HepG2 (cell line): ENCODE data around the gene CNPY4. TPM values are rescaled to one million over a fixed set of nuclear protein-coding genes. Genes with fewer than 3 reads are reported as not detected.

Experiments
- BHLHE40 ChIP-seq: IDR thresholded peaks from 2 replicates; pipeline ENCODE4 v1.6.1; 2011; ENCODE audit warnings: low read length, improper control_type of control experiment
- ELF3 ChIP-seq: IDR thresholded peaks from 2 replicates; pipeline ENCODE4 v1.6.1; 2016; ENCODE audit warnings: missing genetic modification reagents, missing compliant biosample characterization
- ETV5 ChIP-seq: IDR thresholded peaks from 2 replicates; pipeline ENCODE4 v1.6.1; 2018; ENCODE audit warnings: missing biosample characterization, missing genetic modification reagents, inconsistent platforms, borderline replicate concordance
- NFYC ChIP-seq: IDR thresholded peaks from 2 replicates; pipeline ENCODE4 v1.6.1; 2016; ENCODE audit warnings: missing genetic modification reagents, missing compliant biosample characterization
- NONO ChIP-seq, 2 experiments: fragments of 450-650 bp in 1 of 2; sonication (generic) in 1 of 2; formaldehyde crosslinking in 1 of 2; IDR thresholded peaks in 1 of 2; conservative IDR thresholded peaks in 1 of 2; 2 replicates each; pipeline versions ENCODE4 v1.6.1 to v1.8.0; 2017 to 2022; ENCODE audit warnings: mild to moderate bottlenecking in 1 of 2, missing genetic modification reagents in 1 of 2, moderate library complexity in 1 of 2
- POGZ ChIP-seq: sonication (generic); formaldehyde crosslinking; IDR thresholded peaks from 2 replicates; pipeline ENCODE4 v1.4.0; 2020; ENCODE audit warnings: mild to moderate bottlenecking, missing genetic modification reagents
- WIZ ChIP-seq: sonication (generic); formaldehyde crosslinking; IDR thresholded peaks from 2 replicates; pipeline ENCODE4 v1.5.1; 2020; ENCODE audit warnings: mild to moderate bottlenecking, missing genetic modification reagents
- ZBTB8A ChIP-seq: sonication (generic); formaldehyde crosslinking; IDR thresholded peaks from 2 replicates; pipeline ENCODE4 v1.4.0; 2020; ENCODE audit warnings: mild to moderate bottlenecking, low read depth, missing genetic modification reagents, borderline replicate concordance
- ZNF292 ChIP-seq: sonication (generic); formaldehyde crosslinking; IDR thresholded peaks from 2 replicates; pipeline ENCODE4 v1.8.1; 2022; ENCODE audit warnings: mild to moderate bottlenecking, low read depth, missing genetic modification reagents, borderline replicate concordance
- ZNF431 ChIP-seq: sonication (generic); formaldehyde crosslinking; IDR thresholded peaks from 2 replicates; pipeline ENCODE4 v1.9.0; 2022; ENCODE audit warnings: missing genetic modification reagents, low read depth, mild to moderate bottlenecking, borderline replicate concordance
- ZNF547 ChIP-seq: sonication (generic); formaldehyde crosslinking; IDR thresholded peaks from 2 replicates; pipeline ENCODE4 v1.5.1; 2020; ENCODE audit warnings: mild to moderate bottlenecking, missing genetic modification reagents
- ZNF775 ChIP-seq: sonication (generic); formaldehyde crosslinking; IDR thresholded peaks from 2 replicates; pipeline ENCODE4 v1.4.0; 2020; ENCODE audit warnings: missing genetic modification reagents, mild to moderate bottlenecking, moderate library complexity, borderline replicate concordance
- ZSCAN31 ChIP-seq: sonication (generic); formaldehyde crosslinking; IDR thresholded peaks from 2 replicates; pipeline ENCODE4 v1.5.0; 2020; ENCODE audit warnings: low read depth, mild to moderate bottlenecking, missing genetic modification reagents
- polyA plus RNA-seq, 8 experiments: library from polyadenylated mRNA; depleted of rRNA in 3 of 8; stranded (reverse) in 7 of 8; unstranded in 1 of 8; fragments of >200 nt; fragmentation: Illumina TruSeq in 4 of 8; extraction: Trizol in 4 of 8; gene quantifications; 2 replicates each; pipeline versions ENCODE4 v1.2.1 to v1.2.3, GENCODE V29; 2011 to 2016; ENCODE audit warnings: low read depth in 4 of 8, missing spikeins in 1 of 8, mixed read lengths in 1 of 8; ENCODE audit not compliant: insufficient read depth in 1 of 8
- total RNA-seq, 5 experiments: library from RNA; depleted of rRNA; stranded (reverse); fragments of >200 nt; fragmentation: Illumina TruSeq; extraction: Trizol; gene quantifications; 2 replicates each; pipeline ENCODE4 v1.2.3, GENCODE V29; 2016; ENCODE audit warnings: low read depth in 1 of 5
- TF ChIP-seq, protein P1 (sequence below): sonication (generic); formaldehyde crosslinking; IDR thresholded peaks from 2 replicates; pipeline ENCODE4 v1.4.0; 2020; ENCODE audit warnings: missing genetic modification reagents
- TF ChIP-seq, protein P2 (sequence below): sonication (generic); formaldehyde crosslinking; IDR thresholded peaks from 2 replicates; pipeline ENCODE4 v1.5.1; 2020; ENCODE audit warnings: mild to moderate bottlenecking, missing genetic modification reagents, moderate library complexity
- TF ChIP-seq, protein P3 (sequence below): sonication (generic); formaldehyde crosslinking; IDR thresholded peaks from 2 replicates; pipeline ENCODE4 v1.8.1; 2023; ENCODE audit warnings: mild to moderate bottlenecking, inconsistent platforms, moderate library complexity, missing genetic modification reagents, borderline replicate concordance
- TF ChIP-seq, protein P4 (sequence below): IDR thresholded peaks from 2 replicates; pipeline ENCODE4 v1.6.1; 2016; ENCODE audit warnings: mild to moderate bottlenecking
- TF ChIP-seq, protein P5 (sequence below): sonication (generic); formaldehyde crosslinking; IDR thresholded peaks from 2 replicates; pipeline ENCODE4 v1.8.1; 2023; ENCODE audit warnings: mild to moderate bottlenecking, missing genetic modification reagents, borderline replicate concordance

The CNPY4 gene
- total and polyA plus RNA-seq, 2 of the 13 experiments (the other 11 are each of a cell fraction or from before 2014, with no cell fraction given): 6.2 to 12.7 TPM

DNA sequence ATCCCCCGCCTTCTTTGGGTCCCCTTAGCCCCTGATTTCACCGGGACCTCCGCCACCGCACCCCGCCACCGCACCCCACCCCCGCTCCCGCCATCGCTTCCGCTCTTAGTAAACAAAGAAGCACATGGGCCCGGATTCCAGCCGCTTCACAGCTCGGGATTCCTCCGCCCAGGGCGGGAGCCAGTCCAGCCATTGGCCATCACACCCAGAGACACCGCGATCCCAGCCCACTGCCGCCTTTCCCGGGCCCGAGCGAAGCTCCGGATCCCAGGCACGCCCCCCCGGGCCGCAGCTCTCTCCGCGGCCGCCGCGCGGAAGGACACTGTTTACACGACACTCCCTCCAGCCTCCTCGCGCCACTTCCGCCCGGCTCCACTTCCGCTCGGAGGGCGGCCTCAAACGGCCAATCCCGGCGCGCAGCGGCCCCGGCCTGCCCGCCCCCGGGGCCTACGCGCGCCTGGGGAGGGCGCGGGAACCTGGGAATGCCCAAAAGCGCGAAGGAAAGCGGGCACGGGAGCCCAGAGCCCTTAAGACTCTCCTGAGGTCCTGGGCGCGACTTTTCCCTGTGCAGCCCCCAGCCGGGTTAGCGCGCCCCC, 18.9 kb upstream of the CNPY4 start (continued):
- TF ChIP-seq ZNF431 (CRISPR knock-in tag) (0 out of 2 replicates have a peak, but pooled peaks have one; percentile 68), ELF3 (CRISPR knock-in tag) (peak; percentile 63), ZSCAN31 (peak; percentile 79; the same call in 1 of the 2 replicates), ZNF292 (CRISPR knock-in tag) (no peak), NONO (IDR thresholded peaks at IDR 0.05) (no peak), NONO (CRISPR knock-in tag; conservative IDR thresholded peaks at IDR 0.05) (peak; percentile 16; the same call in 1 of the 2 replicates), POGZ (CRISPR knock-in tag) (peak; percentile 83), ZBTB8A (CRISPR knock-in tag) (peak; percentile 67; the same call in 1 of the 2 replicates), ZNF547 (CRISPR knock-in tag) (peak; percentile 27), BHLHE40 (peak; percentile 33; the same call in 1 of the 2 replicates), WIZ (CRISPR knock-in tag) (0 out of 2 replicates have a peak, but pooled peaks have one; percentile 60), ZNF775 (CRISPR knock-in tag) (no peak), NFYC (CRISPR knock-in tag) (peak; percentile 84), ETV5 (CRISPR knock-in tag) (peak; percentile 97)
- TF ChIP-seq, protein P1, sequence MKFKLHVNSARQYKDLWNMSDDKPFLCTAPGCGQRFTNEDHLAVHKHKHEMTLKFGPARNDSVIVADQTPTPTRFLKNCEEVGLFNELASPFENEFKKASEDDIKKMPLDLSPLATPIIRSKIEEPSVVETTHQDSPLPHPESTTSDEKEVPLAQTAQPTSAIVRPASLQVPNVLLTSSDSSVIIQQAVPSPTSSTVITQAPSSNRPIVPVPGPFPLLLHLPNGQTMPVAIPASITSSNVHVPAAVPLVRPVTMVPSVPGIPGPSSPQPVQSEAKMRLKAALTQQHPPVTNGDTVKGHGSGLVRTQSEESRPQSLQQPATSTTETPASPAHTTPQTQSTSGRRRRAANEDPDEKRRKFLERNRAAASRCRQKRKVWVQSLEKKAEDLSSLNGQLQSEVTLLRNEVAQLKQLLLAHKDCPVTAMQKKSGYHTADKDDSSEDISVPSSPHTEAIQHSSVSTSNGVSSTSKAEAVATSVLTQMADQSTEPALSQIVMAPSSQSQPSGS: peak; percentile 27; the same call in 1 of the 2 replicates
- TF ChIP-seq, protein P2, sequence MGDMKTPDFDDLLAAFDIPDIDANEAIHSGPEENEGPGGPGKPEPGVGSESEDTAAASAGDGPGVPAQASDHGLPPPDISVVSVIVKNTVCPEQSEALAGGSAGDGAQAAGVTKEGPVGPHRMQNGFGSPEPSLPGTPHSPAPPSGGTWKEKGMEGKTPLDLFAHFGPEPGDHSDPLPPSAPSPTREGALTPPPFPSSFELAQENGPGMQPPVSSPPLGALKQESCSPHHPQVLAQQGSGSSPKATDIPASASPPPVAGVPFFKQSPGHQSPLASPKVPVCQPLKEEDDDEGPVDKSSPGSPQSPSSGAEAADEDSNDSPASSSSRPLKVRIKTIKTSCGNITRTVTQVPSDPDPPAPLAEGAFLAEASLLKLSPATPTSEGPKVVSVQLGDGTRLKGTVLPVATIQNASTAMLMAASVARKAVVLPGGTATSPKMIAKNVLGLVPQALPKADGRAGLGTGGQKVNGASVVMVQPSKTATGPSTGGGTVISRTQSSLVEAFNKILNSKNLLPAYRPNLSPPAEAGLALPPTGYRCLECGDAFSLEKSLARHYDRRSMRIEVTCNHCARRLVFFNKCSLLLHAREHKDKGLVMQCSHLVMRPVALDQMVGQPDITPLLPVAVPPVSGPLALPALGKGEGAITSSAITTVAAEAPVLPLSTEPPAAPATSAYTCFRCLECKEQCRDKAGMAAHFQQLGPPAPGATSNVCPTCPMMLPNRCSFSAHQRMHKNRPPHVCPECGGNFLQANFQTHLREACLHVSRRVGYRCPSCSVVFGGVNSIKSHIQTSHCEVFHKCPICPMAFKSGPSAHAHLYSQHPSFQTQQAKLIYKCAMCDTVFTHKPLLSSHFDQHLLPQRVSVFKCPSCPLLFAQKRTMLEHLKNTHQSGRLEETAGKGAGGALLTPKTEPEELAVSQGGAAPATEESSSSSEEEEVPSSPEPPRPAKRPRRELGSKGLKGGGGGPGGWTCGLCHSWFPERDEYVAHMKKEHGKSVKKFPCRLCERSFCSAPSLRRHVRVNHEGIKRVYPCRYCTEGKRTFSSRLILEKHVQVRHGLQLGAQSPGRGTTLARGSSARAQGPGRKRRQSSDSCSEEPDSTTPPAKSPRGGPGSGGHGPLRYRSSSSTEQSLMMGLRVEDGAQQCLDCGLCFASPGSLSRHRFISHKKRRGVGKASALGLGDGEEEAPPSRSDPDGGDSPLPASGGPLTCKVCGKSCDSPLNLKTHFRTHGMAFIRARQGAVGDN (CRISPR knock-in tag): peak; percentile 77
- TF ChIP-seq, protein P3, sequence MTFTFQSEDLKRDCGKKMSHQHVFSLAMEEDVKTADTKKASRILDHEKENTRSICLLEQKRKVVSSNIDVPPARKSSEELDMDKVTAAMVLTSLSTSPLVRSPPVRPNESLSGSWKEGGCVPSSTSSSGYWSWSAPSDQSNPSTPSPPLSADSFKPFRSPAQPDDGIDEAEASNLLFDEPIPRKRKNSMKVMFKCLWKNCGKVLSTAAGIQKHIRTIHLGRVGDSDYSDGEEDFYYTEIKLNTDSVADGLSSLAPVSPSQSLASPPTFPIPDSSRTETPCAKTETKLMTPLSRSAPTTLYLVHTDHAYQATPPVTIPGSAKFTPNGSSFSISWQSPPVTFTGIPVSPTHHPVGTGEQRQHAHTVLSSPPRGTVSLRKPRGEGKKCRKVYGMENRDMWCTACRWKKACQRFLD (CRISPR knock-in tag): peak; percentile 27; the same call in 1 of the 2 replicates
- TF ChIP-seq, protein P4, sequence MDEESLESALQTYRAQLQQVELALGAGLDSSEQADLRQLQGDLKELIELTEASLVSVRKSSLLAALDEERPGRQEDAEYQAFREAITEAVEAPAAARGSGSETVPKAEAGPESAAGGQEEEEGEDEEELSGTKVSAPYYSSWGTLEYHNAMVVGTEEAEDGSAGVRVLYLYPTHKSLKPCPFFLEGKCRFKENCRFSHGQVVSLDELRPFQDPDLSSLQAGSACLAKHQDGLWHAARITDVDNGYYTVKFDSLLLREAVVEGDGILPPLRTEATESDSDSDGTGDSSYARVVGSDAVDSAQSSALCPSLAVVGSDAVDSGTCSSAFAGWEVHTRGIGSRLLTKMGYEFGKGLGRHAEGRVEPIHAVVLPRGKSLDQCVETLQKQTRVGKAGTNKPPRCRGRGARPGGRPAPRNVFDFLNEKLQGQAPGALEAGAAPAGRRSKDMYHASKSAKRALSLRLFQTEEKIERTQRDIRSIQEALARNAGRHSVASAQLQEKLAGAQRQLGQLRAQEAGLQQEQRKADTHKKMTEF (CRISPR knock-in tag): peak; percentile 91
- TF ChIP-seq, protein P5, sequence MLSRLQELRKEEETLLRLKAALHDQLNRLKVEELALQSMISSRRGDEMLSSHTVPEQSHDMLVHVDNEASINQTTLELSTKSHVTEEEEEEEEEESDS (CRISPR knock-in tag): no peak
